Stimulated activated CD4-positive, alpha-beta T cell treated with anti-CD3 and anti-CD28 coated beads, Interleukin-12 subunit alpha, Interleukin-12 subunit beta, amount 100 ng/mL, for 48 hours (primary cell): ENCODE measurements around the gene NDFIP2.
"Not testable (repeated sequence)": the region's sequence is repeated elsewhere in the genome, so short reads cannot be mapped to it uniquely, and the experiment has no call there.

Experiments
- DNase-seq, 3 donors: peaks; one replicate each; pipeline ENCODE4 v3.0.0-alpha.2; 2020; ENCODE audit warnings: low read depth in 2 of 3, low spot score in 1 of 3

The NDFIP2 gene

DNA sequence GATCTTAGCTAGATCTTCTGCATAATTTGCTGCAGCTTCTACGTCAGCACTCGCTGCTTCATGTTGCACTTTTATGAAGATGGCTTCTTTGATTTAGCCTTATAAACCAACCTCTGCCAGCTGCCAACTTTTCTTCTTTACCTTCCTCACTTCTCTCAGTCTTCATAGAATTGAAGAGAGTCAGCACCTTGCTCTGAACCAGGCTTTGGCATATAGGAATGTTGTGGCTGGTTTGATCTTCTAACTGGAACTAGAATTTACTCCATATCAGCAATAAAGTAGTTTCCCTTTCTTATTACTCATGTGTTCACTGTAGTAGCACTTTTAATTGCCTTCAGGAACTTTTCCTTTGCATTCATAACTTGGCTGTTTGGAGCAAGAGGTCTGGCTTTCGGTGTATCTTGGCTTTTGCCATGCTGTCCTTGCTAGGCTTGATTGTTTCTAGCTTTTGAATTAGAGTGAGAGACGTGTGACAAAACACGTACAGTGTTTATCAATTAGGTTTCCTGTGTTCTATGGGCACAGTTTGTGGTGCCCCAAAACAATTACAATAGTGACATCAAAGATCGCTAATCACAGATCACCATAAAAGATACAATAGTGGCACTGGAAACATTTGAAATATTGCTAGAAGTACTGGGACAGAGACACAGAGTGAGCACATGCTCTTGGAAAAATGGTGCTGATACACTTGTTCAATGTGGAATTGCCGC, 50.7 kb downstream of the NDFIP2 start:
- DNase-seq, result no peak

- DNase-seq, result no peak
Observed at GRCh38 chr13:79532576-79532975, 51.6 kb downstream of the NDFIP2 start.

- DNase-seq, result no peak
Observed at GRCh38 chr13:79533781-79534400, 52.9 kb downstream of the NDFIP2 start.

DNA sequence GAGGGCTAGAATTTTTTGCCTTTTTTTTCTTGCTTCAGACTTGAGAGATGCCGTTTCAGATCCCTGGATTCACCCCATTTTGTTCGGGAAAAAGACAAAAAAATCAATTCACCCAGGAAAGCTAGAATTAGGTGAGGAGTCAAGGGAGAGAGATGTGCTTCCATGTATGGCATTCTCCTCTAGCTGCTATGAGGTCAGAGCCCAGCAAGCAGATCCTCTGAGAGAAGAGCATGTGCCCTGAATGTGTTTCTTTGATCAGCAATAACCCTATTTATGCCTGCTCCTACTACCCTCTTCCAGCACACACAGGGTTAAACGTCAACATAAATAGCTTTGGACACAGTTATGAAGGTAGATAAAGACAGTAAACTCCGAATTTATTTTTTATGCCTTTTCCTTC, 53.6 kb downstream of the NDFIP2 start:
- no peak for DNase-seq

GRCh38 chr13:79538757-79539156, 57.8 kb downstream of the NDFIP2 start:
- no peak for DNase-seq

GRCh38 chr13:79540504-79540903, 59.5 kb downstream of the NDFIP2 start:
- no peak for DNase-seq

DNA sequence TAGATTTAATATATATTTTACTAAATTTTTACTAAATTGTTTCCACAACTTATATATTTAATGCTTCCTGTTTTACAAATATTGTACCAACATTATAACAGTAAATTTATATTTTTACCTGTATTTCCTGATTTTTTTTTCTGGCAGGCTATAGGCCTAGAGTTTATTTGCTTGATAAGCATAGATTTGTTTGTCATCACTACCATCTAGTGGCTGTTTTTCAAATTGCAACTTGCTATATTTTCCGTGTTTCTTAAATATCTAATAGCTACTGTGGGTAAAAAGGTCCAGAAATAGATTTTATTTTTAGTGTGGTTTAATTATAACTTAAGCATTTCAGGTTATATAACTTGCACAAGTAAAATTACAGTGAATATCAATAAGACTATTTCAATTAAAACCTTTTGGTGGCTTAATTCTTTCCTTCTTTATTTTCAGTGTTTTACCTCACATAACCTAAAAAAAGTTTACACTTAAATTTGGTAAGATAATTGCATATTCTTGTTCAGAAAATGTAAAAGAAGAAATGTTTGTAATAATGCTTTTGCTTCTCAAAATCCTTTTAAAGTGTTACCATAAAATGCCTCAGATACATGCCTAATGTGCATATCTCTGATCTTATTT, 60.6 kb downstream of the NDFIP2 start:
- peak in 1 of 3 donors; percentile 68 for DNase-seq

- no peak for DNase-seq
Observed at GRCh38 chr13:79543883-79544282, 62.9 kb downstream of the NDFIP2 start.

DNA sequence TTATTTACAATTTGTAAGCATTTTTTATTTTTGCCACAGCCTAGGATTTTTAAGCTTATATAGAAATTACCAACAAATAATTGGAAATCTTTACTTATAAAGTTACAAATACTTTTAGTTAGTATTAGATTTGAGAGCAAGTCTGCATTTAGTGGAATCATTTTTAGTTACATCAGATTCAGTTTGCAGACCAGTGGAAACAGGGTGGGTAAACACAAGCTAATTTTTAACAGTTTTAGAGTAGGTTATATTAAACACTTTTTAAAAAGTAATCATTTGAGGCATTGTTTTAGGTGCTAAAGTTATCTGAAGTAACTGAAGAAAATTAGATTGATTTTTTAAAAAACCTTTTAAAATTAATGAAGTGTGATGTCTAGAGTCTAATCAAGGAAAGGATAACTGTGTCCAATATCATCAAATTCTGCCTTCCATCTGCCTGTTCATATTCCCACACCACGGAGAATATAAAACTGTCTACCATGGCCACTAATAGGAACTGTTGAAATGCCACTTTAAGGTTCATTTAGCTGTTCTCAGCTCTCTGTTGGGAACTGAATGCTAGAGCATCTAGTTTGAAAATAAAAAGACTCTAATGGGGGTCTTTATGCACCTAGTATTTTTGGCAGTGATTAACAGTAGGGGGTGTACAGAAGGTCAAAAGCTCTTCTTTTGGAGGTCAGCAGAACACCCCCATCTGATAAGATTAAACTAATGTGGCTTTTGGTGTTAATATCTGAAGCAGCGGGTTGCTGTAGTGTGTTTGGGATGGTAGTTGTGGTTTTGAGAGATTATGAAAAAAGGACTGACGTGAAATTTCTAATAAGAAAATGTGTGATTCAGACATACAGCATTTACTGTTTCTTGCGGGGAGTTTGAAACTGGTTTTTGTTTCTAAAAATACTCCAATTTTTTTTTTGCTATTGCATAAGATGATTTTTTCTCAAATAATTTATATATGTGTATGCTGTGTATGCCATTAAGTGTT, 66.5 kb downstream of the NDFIP2 start:
- no peak for DNase-seq

- no peak for DNase-seq
Observed at GRCh38 chr13:79548902-79549301, 67.9 kb downstream of the NDFIP2 start.

DNA sequence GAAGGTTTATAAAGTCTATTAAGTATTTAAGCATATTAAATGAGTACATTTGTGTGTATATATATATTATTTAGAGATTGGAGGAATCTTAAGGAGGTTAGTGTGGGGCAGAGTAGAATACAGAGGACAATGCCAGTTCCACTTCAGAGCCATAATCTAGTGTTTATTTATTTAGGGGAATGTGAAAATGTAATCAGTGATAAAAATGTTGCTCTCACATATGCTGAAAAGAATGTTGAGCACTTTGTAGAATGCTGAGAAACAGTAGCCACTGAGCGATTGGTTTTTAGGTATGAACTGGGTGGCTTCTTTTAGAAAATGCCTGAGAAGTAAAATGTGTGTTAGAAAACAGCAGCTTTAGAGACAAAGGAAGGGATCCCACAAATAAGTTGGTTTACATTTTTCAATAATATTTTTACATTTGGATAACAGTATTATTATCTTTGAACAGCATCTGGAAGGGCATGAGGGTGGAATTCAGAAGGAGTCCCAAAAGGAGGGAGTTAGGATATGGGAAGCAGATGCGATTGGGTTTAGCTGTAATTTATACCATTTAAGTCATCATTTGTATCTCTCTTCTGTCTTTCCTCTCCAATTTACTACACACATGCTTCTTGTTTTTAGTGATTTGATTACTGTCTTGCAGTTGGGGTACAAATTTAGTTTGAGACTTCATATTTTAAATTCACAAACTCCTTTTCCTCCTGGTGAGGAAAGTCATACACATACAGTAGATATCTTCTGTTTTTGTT, 68.6 kb downstream of the NDFIP2 start:
- no peak for DNase-seq

GRCh38 chr13:79557666-79558065, 76.7 kb downstream of the NDFIP2 start:
- DNase-seq, result no peak

DNA sequence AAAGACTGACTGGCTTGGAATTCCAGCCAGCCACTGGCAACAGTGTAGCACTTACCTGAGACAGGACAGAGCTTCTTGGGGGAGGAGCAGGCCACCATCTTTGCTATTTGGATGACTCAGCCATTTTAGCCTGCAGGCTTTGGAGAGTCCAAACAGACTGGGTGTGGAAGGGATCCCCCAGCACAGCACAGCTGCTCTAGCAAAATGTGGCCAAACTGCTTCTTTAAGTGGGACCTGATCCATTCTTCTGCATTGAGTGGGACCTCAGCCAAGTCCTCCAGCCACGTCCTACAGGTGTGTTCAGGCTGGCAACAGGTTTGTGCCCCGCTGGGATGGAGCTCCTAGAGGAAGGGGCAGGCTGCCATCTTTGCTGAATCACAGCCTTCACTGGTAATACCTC, 80.0 kb downstream of the NDFIP2 start:
- no peak for DNase-seq

DNA sequence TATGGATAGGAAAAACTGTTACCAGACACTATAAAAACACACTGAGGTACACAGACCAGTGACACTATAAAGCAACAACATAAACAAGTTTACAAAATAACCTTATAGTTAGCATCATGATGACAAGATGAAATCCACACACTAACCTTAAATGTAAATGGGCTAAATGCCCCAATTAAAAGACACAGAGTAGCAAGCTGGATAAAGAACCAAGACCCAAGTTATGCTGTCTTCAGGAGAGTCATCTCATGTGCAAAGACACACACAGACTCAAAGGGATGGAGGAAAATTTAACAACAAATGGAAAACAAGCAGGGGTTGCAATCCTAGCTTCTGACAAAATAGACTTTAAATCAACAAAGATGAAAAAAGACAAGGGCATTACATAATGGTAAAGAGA, 81.6 kb downstream of the NDFIP2 start:
- DNase-seq, result no peak

- DNase-seq, result no peak
Observed at GRCh38 chr13:79566118-79566517, 85.2 kb downstream of the NDFIP2 start.

- DNase-seq, result no peak
Observed at GRCh38 chr13:79571147-79571546, 90.2 kb downstream of the NDFIP2 start.

- not testable (repeated sequence) for DNase-seq
Observed at GRCh38 chr13:79573892-79574291, 92.9 kb downstream of the NDFIP2 start.

- DNase-seq, result no peak
Observed at GRCh38 chr13:79581870-79582315, 100.9 kb downstream of the NDFIP2 start.

DNA sequence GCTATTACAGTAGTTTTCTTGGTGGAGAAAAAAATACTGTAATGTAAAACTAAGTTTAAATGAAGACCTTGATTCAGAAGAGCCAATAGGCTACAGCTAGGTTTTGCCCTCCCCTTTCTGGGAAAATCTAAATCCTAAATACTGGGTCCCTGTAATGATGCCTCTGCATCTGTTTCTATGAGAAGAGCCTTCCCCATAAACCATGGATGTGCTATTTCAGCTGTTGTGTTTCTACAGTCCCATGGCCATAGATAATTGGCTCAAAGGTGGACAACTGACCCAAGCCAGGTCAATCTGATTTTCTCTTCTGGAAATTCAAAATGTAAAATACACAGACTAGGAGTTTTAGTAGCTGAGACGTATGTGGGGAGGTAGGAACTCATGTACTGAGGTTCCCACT, 101.9 kb downstream of the NDFIP2 start:
- no peak for DNase-seq

- no peak for DNase-seq
Observed at GRCh38 chr13:79585033-79585432, 104.1 kb downstream of the NDFIP2 start.
